Upper lobe of left lung (tissue), 6 donors: ENCODE data around the gene NEURL2. TPM values are rescaled to one million over a fixed set of nuclear protein-coding genes. Genes with fewer than 3 reads are reported as not detected.
"Not testable (repeated sequence)": the region's sequence is repeated elsewhere in the genome, so short reads cannot be mapped to it uniquely, and the experiment has no call there.

Experiments used
- ATAC-seq, 2 donors: fragments of 200-7000 bp; cut with Tn5 transposase; one replicate each; pipeline ENCODE4 v1.9.1; 2022; ENCODE audit warnings: mild to moderate bottlenecking in 2 of 2, moderate library complexity in 2 of 2; ENCODE audit not compliant: low FRiP score in 2 of 2
- DNase-seq, 2 donors: peaks; one replicate each; pipeline ENCODE4 v3.0.0-alpha.2; 2019 to 2020
- H3K27ac ChIP-seq, 4 donors: fragments of 200-600 bp; sonication (generic); one replicate each; pipeline ENCODE4 v1.5.1; 2016 to 2019
- H3K27me3 ChIP-seq, 4 donors: fragments of 200-600 bp; sonication (generic); one replicate each; pipeline ENCODE4 v1.5.1; 2017 to 2019
- H3K36me3 ChIP-seq, 4 donors: fragments of 200-600 bp; sonication (generic); one replicate each; pipeline ENCODE4 v1.5.1; 2016 to 2019
- H3K4me1 ChIP-seq, 4 donors: fragments of 200-600 bp; sonication (generic); one replicate each; pipeline ENCODE4 v1.5.1; 2018 to 2019
- H3K4me3 ChIP-seq, 4 donors: fragments of 200-600 bp; sonication (generic); one replicate each; pipeline ENCODE4 v1.5.1; 2017 to 2019; ENCODE audit warnings: mild to moderate bottlenecking in 2 of 4, moderate library complexity in 1 of 4
- H3K9me3 ChIP-seq, 4 donors: fragments of 200-600 bp; sonication (generic); one replicate each; pipeline ENCODE4 v1.5.1; 2018 to 2019
- CTCF ChIP-seq, 6 experiments: fragments of 450-650 bp in 4 of 6; fragments of 200-600 bp in 2 of 6; sonication (generic) in 2 of 6; IDR thresholded peaks; one replicate each; pipeline ENCODE4 v1.5.1; 2016 to 2019; ENCODE audit warnings: antibody characterized with exemption in 6 of 6
- EP300 ChIP-seq, 4 donors: sonication (generic); formaldehyde crosslinking; IDR thresholded peaks; one replicate each; pipeline ENCODE4 v1.5.1; 2017; ENCODE audit warnings: antibody characterized with exemption in 4 of 4, control low read depth in 2 of 4
- POLR2A ChIP-seq, 4 donors: fragments of 450-650 bp; IDR thresholded peaks; one replicate each; pipeline ENCODE4 v1.5.1; 2016 to 2017; ENCODE audit warnings: antibody characterized with exemption in 4 of 4, mild to moderate bottlenecking in 2 of 4
- POLR2AphosphoS5 ChIP-seq, 2 donors: sonication (generic); formaldehyde crosslinking; IDR thresholded peaks; one replicate each; pipeline ENCODE4 v1.5.1; 2017; ENCODE audit warnings: antibody characterized with exemption in 2 of 2
- WGBS, 2 donors: methylation state at CpG; one replicate each; pipeline ENCODE4 v1.1.5; 2017 to 2018; 5-methylcytosine and 5-hydroxymethylcytosine counted together
- total RNA-seq, 6 donors: library from RNA; depleted of rRNA in 4 of 6; stranded (reverse); fragments of >200 nt in 4 of 6; gene quantifications; one replicate each; pipeline versions ENCODE4 v1.1.0 to v1.2.1, GENCODE V29; 2016 to 2021
- donor health status: DM: no; HTN: no; CAD: no; lungs with moderate emphysema.
- donor health status: DM: no; HTN: yes; CAD: no; lungs with severe emphysema.

The NEURL2 gene
- total RNA-seq, 6 donors from 2014 or later, result 3.9 to 31.4 (median 5.5) TPM

- TF ChIP-seq EP300 (IDR thresholded peaks at IDR 0.05) (no peak), POLR2A (IDR thresholded peaks at IDR 0.05) (peak in 1 of 4 donors; percentile 15), CTCF (IDR thresholded peaks at IDR 0.05) (peak in 3 of 6 experiments; percentile 33 to 44 (median 34))
- Histone ChIP-seq H3K27me3 (no peaks in the 10 kb centered on the region), H3K36me3 (peaks cover 6 to 18% (median 15%) of the 10 kb centered on the region in 4 donors), H3K4me3 (peak overlapping the region; percentile 65 to 96 (median 74)), H3K4me1 (peaks cover 17 to 33% (median 21%) of the 10 kb centered on the region in 4 donors), H3K9me3 (no peaks in the 10 kb centered on the region), H3K27ac (peak overlapping the region; percentile 98 to 100 (median 100))
- WGBS, 2 donors, result 28 to 39% methylated on average over 7 to 22 of the region's 22 CpGs
- ATAC-seq, result peak; percentile 42 to 51
- peak; percentile 85 to 87 for DNase-seq
Measured at GRCh38 chr20:45933266-45934045, 42.4 kb upstream of the NEURL2 start.

GRCh38 chr20:45931680-45932079 is 40.7 kb upstream of the NEURL2 start:
- WGBS, 2 donors, result 93 to 97% methylated on average over 17 of the region's 17 CpGs
- peaks cover 17 to 26% (median 18%) of the 10 kb centered on the region in 4 donors for H3K4me1 ChIP-seq
- ATAC-seq, DNase-seq, H3K27me3 ChIP-seq, H3K36me3 ChIP-seq, H3K9me3 ChIP-seq, H3K27ac ChIP-seq, H3K4me3 ChIP-seq: not testable (repeated sequence)

- 73 to 75% methylated on average over 12 to 14 of the region's 14 CpGs for WGBS, 2 donors
- Histone ChIP-seq H3K36me3 (no peaks in the 10 kb centered on the region), H3K9me3 (no peaks in the 10 kb centered on the region), H3K27me3 (no peaks in the 10 kb centered on the region), H3K4me1 (peaks cover 8 to 20% (median 15%) of the 10 kb centered on the region in 4 donors), H3K4me3 (no peak overlapping the region), H3K27ac (no peak overlapping the region)
- ATAC-seq (no peak), DNase-seq (no peak)
- TF ChIP-seq EP300 (IDR thresholded peaks at IDR 0.05) (no peak), POLR2A (IDR thresholded peaks at IDR 0.05) (no peak), POLR2AphosphoS5 (IDR thresholded peaks at IDR 0.05) (no peak), CTCF (IDR thresholded peaks at IDR 0.05) (no peak)
Measured at GRCh38 chr20:45927071-45927878, 36.3 kb upstream of the NEURL2 start.

- DNase-seq (no peak), ATAC-seq (no peak)
- Histone ChIP-seq H3K9me3 (no peaks in the 10 kb centered on the region), H3K27me3 (no peaks in the 10 kb centered on the region), H3K36me3 (no peaks in the 10 kb centered on the region), H3K4me1 (peaks cover 8 to 26% (median 19%) of the 10 kb centered on the region in 4 donors), H3K27ac (no peak overlapping the region), H3K4me3 (no peak overlapping the region)
- 82 to 93% methylated on average over 2 of the region's 2 CpGs for WGBS, 2 donors
- TF ChIP-seq POLR2AphosphoS5 (IDR thresholded peaks at IDR 0.05), result no peak
- TF ChIP-seq POLR2A (IDR thresholded peaks at IDR 0.05), result no peak
- no peak for TF ChIP-seq EP300 (IDR thresholded peaks at IDR 0.05)
- TF ChIP-seq CTCF (IDR thresholded peaks at IDR 0.05), result no peak
Measured at GRCh38 chr20:45926731-45927070, 35.7 kb upstream of the NEURL2 start.

- no peaks in the 10 kb centered on the region for H3K36me3 ChIP-seq
- H3K27me3 ChIP-seq, result no peaks in the 10 kb centered on the region
- ATAC-seq, result no peak
- no peak for TF ChIP-seq POLR2AphosphoS5 (IDR thresholded peaks at IDR 0.05)
- no peak for TF ChIP-seq EP300 (IDR thresholded peaks at IDR 0.05)
- no peak for TF ChIP-seq POLR2A (IDR thresholded peaks at IDR 0.05)
- no peak for TF ChIP-seq CTCF (IDR thresholded peaks at IDR 0.05)
- peaks cover 8 to 30% (median 23%) of the 10 kb centered on the region in 4 donors for H3K4me1 ChIP-seq
- no peak overlapping the region for H3K4me3 ChIP-seq
- no peaks in the 10 kb centered on the region for H3K9me3 ChIP-seq
- DNase-seq, result no peak
- H3K27ac ChIP-seq, result peak overlapping the region in 3 of 4 donors; percentile 14 to 82 (median 72)
- 76 to 83% methylated on average over 8 to 9 of the region's 9 CpGs for WGBS, 2 donors
Measured at GRCh38 chr20:45925821-45926506, 35.0 kb upstream of the NEURL2 start.
